ENCODE results near the gene ACMSD.

- TF ChIP-seq POLR2A (IDR thresholded peaks at IDR 0.05; ENCODE audit: low read depth, low read length) (no peak), CTCF (conservative IDR thresholded peaks at IDR 0.05; ENCODE audit: low read depth, low read length) (no peak), RFX5 (IDR thresholded peaks at IDR 0.05; ENCODE audit: low read depth, low read length) (no peak), FOS (IDR thresholded peaks at IDR 0.05; ENCODE audit: low read depth, low read length) (no peak), CEBPB (IDR thresholded peaks at IDR 0.05; ENCODE audit: low read depth, low read length) (no peak), MAFK (IDR thresholded peaks at IDR 0.05; ENCODE audit: low read depth, low read length) (no peak)
Measured at GRCh38 chr2:134799936-134800335, 38.5 kb upstream of the ACMSD start.
